ENCODE measurements around the gene PURB.
"Not testable (repeated sequence)": the region's sequence is repeated elsewhere in the genome, so short reads cannot be mapped to it uniquely, and the experiment has no call there.

The PURB gene

DNA sequence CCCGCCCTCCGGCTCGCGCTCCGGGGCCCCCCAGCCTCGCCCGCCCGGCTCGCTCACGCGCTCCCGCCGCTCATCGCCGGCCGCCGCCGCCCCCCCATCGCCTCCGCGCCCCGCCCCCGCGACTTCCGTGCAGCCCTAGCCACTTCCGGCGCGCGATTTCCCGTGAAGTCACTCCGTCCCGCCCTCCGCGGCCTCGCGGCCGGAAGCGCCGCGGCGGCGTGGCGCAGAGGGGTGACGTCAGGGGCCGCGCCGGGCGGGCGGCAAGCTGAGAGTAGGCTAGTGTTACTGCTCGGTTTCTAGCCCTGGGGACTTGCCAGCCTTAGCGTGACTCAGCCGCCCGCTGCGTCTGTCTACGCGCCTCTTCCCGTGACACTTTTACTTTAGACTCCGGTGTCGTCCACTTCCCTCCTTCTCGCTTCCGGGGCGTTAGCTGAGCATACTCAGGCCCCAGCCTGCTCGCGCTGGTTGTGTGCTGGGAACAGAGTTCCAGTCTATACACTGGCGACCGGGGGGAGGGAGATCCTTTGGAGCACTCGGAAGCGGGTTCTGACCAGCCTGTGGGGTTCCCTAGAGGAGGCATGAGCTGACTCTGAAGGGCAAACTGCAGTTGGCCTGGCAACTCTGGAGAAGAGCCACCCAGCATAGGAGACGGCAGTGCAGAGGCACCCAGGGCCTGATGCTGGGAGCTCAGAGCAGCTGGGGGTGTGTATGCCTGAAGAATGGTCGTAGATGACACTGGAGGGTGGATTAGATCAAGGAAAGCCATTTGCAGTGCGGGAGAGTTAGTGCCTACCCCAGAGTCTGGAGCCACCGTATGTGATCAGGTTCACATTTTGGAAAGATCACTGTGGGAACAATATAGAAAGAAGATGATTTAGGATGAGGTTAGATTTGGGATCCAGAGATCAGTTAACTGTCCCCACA, at the start of gene PURB:
TSS of gene PURB (minus strand) at position 137 of the 924 bp plus-strand sequence. CDS start 182 bp downstream, outside the sequence.
- peak; percentile 95 for DNase-seq (ENCODE audit: low read depth)

DNA sequence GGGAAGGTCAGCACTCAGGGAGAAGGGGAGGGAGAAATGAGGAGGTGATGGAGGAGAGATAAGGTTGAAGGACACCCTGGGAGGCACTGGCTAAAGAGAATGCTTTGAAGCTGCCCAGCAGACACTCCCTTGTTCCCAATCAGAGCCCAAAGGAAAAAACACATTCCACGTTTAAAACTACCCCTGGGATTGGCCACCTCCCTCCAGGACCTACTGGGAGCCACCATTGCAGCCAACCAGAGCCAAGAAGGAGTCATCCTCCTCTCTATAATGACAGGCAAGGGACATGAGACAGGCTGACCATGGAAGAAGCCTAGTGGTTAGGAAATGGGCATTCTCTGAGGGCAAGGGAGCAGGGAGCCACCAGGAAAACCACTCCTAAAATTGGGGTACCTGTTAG, 49.7 kb upstream of the PURB start:
- DNase-seq (ENCODE audit: low read depth) = no peak

DNA sequence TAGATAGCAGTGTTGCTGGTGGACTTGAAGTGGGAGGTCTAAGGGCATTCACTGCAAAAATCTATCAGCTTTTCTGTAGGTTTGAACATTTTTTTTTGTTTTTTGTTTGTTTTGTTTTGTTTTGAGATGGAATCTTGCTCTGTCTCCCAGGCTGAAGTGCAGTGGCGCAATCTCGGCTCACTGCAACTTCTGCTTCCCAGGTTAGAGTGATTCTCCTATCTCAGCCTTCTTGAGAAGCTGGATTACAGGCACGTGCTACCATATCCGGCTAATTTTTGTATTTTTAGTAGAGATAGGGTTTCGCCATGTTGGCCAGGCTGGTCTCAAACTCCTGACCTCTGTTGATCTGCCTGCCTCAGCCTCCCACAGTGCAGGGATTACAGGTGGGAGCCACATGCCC, 49.2 kb upstream of the PURB start:
- not testable (repeated sequence) for DNase-seq (ENCODE audit: low read depth)

DNA sequence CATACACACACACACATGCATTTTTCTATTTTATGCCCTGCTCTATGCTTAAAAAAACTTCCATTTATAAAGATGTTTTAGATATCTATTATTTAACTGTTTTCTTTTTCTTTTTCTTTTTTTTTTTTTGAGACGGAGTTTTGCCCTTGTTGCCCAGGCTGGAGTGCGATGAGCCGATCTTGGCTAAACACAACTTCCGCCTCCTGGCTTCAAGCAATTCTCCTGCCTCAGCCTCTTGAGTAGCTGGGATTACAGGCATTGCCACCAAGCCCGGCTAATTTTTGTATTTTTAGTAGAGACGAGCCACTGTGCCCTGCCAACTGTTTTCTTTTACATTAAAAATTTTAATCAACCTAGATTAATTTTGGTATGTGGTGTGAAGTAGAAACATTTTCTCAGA, 45.6 kb upstream of the PURB start:
- DNase-seq (ENCODE audit: low read depth) = no peak

DNA sequence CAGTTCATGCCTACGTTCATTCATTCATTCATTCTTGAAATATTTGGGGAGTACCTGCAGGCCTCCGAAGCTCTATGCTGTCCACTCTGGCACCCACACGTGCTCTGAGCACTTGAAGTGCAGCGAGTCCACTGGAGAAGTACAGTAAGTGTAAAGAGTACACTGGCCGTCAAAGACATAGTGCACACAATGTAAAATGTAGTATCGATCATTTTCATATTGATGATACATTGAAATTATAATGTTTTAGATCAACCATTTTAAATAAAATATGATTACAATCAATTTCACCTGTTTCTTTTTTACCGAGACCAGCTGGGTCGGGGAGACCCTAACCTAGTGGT, 37.0 kb upstream of the PURB start:
- no peak for DNase-seq (ENCODE audit: low read depth)

DNA sequence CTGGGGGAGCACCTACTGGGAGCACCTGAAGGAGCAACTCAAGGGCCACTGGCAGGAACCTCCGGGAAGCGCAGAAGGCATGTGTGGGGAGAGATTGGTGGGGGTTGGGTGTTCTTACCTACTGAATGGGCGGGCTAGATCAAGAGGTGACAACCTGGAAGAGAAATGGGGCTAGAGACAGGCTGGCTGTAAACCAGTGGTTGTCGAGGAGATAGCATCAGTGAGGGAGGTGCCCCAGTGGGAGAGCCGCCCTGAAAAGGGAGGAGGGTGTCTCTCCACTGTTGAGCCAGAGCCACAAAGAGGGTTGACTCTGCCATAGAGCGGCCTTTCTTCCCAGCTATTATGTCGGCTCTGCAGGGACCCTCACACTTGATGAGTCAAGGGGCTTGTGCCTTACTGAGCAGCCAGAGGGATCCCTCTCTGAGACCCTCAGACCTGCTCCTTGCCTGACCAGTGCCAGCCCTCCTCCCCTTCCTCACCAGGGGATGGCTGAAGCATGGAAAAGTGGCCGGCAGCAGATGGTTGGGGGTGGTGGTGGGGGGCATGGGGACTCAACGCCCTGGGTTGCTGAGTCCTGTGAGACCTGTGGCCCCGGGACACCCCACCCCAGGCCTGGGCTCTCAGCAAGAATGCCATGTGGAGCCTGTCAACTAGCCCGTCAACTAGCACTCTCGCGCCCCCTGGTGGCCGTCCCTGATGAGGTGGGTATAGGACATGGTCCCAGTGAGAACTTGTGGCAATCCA, 36.4 kb upstream of the PURB start:
- peak; percentile 91 for DNase-seq (ENCODE audit: low read depth)

DNA sequence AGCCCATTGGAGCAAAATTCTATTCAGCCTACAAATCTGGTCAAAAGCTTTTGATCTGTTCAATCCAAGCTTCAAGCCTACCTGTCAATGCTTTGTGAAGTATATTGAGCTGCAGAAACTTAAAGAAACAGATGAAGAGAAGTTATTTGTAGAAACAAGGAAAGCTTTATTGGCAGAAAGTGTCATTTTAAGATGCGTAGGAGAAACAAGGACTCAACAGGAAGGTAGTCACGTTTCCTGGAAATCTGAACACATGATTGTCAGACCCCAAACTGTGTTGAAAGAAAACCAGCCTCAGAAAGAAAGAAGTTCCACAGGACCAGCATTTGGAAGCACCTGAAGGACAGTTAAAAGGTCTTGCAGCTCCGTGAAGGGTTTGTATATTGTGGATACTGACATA, 34.8 kb upstream of the PURB start:
- DNase-seq (ENCODE audit: low read depth) = no peak

DNA sequence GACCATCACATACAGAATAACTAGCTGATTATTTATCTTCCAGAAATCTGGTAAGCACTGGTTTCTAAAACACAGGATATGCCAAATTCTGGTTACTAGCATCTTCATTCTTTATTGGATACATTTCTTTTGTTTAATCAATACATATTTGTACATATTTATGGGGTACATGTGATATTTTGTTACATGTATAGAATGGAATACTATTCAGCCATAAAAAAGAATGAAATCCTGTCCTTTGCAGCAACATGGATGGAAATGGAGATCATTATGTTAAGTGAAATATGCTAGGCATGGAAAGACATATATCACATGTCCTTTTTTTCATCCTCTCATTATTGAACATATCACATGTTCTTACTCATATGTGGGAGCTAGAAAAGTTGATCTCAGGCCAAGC, 32.7 kb upstream of the PURB start:
- no peak for DNase-seq (ENCODE audit: low read depth)

DNA sequence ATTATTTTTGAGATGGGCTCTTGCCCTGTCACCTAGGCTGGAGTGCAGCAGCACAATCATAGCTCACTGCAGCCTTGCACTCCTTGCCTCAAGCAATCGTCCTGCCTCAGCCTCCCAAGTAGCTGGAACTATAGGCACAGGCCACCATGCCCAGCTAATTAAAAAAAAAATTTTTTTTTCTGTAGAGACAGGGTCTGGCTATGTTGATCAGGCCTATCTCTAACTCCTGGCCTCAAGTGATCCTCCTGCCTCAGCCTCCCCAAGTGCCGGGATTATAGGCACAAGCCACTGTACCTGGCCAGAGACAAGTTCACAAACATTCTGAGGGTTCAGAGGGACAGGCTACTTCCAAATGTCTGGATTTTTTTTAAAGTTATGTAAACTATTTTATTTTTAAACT, 32.1 kb upstream of the PURB start:
- no peak for DNase-seq (ENCODE audit: low read depth)

DNA sequence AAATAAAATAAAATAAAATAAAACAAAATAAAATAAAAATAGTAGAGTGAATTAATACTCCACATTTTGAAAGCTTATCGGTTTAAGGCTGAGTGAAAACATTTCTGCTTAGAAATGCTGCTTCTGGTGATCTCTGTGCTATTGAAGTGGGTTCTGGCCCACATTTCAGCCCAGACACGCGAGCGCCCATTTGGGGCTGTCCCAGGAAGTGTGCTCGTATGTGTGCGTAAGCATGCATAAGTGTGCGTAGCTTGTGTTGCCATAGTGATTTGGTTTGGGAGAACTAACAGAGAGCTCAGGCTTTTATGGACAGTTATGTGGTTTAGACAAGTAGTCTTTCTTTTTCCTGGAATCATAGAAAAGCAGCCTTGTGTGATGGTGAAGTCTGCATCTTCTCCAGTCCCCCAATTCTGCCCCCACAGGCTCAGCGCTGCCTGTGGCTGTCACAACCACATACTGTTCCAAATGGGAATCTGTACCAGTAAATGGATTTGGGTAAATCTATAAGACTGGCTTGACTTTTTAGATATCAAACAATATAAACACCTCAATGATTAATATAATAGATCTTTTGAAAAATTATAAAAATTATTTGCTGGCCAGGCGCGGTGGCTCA, 29.8 kb upstream of the PURB start:
- peak; percentile 63 for DNase-seq (ENCODE audit: low read depth)

DNA sequence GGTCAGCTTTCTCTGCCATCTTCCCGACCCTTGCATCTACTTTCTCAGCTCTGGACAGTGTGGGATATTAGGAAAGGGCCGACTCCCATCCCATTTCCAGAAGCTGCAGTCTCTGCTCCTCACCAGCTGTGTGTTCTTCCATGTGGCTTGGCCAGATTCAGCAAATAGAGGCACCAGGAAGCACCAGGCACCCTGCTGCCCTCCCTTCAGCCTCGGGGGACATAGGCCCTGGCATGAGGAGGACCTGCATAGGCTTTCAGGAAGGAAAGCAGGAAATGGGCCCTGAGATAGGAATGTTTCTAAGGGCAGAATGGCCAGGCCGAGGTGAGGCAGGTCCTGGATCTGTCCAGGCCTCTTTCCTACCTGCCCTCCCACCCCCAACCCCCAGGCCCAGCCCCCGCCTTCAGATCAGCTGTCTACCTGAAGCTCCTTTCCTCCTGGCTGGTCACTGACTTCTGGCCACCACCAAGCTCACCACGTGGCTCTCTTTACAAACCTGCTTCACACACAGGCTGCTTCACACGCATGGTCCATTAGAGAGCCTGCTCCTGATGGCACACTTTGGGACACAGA, 27.5 kb upstream of the PURB start:
- DNase-seq (ENCODE audit: low read depth) = no peak

DNA sequence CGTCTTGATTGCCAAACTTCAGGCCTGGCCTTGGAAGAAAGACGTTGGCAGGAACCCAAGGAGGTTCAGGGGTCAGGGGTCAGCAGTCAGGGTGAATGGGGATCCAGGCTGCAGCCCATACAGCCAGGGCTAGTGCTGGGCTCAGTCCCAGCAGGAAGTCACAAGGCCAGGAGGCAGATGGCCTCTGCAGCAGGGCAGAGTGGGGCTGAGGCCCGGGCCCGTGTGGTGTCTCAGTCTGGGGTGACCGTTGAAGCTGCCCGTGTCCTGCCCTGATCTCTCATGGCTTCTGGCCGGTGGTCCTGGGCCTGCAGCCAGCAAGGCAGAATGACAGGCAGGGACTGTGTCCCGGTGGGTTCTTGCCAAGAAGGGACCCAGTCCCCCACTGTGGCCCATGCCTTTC, 26.6 kb upstream of the PURB start:
- no peak for DNase-seq (ENCODE audit: low read depth)

DNA sequence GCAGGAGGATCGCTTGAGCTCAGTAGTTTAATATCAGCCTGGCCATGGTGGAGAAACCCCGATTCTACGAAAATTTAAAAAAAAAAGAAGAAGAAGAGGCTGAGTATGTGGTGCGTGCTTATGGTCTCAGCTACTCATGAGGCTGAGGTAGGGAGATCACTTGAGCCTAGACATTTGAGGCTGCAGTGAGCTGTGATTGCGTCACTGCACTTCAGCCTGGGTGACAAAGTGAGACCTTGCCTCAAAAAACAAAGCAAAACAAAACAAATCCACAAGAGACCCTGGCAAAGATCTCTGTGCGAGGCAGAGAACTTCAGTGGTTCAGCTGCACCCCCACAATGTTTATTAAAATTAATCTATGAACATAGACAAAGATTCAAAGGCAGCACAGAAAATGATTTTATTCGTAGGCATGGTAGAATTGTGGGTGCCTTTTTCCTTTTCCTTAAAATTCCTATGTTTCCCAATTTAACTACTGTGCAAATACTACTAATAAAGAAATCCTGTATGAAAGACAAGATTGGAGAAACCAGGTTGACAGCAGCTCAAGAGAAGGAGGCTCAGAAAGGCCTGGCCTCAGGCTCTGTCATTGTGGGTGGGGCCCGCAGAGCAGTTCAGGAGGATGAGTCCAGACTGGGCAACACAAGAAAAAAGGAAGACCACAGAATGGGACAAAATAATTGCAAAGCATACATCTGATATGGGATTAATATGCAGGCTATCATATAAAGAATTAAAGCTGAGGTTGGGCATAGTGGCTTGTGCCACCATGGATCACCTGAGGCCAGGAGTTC, 24.5 kb upstream of the PURB start:
- DNase-seq (ENCODE audit: low read depth) = no peak

DNA sequence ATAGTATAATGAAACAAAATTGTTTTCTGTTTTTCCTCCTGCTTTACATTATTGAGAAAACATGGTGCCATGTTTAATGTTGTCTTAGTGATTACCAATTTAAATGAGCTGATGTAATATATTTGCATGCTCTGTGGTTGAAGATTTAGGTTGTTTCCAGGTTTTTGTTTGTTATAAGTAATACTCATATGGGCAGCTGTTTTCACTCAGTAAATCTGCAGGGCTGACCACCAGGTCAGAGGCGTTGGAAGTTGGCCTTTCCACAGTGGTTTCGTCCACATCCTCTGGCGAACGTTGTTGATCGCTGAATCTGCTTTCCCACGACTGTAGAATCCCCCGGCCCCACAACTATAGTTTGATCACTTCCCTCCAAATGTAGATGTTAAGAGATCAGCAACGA, 21.6 kb upstream of the PURB start:
- DNase-seq (ENCODE audit: low read depth) = no peak

DNA sequence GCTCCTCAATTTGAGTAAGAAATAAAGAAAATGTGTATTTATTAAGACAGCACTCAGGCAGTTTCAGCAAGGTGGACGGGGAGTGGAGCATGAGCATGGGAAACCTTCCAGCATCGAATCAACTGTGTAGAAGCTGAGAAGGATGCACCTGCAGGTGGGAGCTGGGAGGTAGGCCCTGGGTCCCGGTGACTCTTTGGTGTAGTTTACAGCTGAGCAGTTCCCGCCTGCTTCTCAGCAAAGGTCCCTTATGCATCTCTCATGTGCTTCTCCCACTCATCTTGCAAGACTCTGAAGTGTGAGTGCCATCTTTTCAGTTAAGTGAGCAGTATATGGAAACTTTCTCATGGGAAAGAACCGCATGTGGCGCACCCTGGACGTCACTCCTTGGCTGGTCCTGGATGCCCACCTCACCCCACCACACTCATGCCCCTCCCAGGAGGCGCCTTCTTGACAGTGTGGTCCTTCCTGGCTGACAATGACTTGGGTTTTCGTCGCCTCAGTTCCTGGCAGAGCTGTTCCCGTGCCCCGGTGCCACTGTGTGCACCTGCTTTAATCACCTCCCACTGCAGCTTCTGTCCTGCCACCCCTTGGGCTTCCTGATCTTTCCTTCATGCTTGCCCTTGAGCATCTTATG, 19.8 kb upstream of the PURB start:
- DNase-seq (ENCODE audit: low read depth) = no peak

DNA sequence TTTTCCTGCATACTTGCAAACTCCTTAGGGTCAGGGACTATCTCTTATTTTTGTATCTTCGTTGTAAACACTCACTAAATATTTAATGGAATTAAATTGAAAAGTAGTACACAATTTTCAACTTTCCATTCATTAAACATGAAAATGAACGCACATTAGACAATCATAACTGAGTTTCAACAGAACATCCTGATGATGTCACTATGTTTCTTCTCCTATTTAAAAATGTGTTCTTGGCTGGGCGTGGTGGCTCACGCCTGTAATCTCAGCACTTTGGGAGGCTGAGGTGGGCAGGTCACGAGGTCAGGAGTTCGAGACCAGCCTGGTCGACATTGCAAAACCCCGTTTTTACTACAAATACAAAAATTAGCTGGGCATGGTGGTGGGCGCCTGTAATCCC, 14.1 kb upstream of the PURB start:
- DNase-seq (ENCODE audit: low read depth) = no peak

DNA sequence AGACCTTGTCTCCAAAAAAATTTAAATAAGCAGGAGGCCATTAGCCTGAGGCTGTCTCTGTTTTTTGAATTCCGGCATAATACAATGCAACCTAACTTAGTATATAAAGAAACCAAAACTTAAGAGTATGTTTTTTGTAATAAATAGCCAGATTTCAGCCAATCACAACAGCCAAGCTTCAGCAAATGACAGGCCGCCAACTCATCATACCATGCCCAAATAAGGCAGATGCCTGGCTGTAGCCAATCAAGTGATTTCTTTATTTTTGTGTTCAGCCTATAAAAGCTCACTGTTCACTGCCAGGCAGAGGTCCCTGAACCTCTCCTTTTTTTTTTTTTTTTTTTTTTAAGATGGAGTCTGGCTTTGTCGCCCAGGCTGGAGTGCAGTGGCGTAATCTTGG, 12.7 kb upstream of the PURB start:
- DNase-seq (ENCODE audit: low read depth) = no peak

DNA sequence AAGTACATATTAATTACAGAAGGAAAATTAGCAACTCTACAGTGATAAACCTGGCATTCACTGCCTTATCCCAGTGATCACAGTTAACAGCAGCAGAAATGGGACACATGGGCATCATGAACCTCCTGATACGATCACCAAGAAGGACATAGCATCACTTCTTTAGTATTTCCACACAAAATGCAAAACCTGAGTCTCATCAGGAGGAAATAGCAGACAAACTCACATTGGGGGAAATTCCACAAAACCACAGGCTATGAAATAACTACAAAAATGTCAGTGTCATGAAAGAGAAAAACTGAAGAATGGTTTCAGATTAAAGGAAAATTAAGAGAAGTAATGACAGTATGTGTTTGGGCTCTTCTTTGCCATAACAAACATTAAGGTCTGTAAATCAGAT, 12.0 kb upstream of the PURB start:
- no peak for DNase-seq (ENCODE audit: low read depth)

DNA sequence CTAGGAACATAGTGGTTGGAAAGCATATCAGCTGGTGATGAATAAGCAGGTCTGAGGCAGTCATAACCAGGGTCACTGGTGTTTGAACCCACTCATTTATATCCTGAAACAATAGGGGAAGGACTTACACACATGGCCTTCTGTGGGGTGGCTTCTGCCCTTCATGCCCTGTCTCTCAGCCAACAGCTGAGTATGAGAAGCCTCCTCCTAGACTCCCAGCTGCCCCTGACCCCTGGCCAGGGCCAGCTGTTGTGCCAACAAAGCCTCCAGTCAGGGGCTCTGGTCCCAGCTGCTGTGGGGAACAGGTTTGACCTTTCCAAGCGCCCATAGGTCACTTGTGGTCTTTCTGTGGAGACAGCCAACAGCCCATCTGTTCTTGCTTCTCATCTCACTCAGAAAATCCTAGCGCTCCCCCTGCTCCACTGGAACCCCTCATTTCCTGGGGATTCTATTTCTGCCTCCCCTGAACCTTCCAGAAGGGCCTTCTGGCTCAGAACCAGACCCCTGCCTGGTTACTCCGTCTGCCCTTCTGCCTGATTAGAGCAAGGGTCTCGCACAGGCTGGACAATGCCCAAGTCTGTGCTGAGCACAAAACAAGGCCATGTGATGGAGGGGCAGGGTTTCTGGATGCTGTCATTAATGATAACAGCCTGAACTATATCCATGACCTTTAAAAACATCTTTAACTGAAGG, 9.7 kb upstream of the PURB start:
- no peak for DNase-seq (ENCODE audit: low read depth)

DNA sequence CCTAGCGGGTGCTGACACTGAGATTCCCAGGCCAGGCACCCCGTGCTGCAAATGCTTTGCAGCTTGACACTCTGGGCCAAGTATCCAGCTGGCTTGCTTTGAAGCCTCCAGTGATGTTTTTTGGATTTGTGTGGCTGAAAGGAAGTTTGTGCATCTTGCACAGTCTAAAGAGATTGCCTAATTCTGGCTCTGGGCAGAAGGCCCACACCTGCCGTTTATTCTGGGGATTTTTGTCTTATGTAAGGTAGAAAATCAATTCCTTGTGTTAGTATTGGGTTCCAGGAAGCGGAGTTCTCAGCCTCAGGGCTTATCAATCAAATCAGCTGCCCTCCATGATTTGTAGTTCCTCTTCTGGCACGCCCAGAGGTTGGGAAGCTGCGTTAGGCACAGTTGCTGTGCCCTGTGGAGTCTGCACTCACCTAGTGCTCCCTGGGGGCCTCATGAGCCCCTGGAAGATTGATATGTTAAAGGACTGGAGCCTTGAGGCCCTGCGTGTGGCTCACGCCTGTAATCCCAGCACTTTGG, 8.4 kb upstream of the PURB start:
- no peak for DNase-seq (ENCODE audit: low read depth)

DNA sequence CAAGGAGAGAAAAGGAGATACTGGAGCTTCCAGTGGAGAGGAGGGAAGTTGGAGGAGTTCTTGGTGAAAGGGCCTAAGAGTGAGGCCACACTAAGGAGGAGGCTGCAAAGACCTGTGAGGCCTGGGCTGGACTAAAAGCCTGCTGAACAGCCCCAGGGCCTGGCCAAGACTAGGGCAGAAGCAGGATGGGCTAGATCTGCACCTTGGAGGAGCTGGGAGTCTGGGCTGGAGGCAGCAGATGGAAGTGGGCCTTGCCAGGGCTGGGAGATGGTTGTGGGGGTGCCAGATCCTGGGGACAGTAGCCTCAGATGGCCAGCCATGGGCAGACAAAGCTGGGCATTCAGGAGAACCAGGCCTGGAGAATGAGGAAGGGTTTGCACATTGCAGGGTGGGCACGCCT, 6.5 kb upstream of the PURB start:
- DNase-seq (ENCODE audit: low read depth) = no peak

All from stimulated activated CD4-positive, alpha-beta T cell treated with anti-CD3 and anti-CD28 coated beads, Interleukin-2, amount 100 ng/mL, for 4 hours (primary cell).